HL-60 (cell line): ENCODE results near the gene TCF25.

Source experiments
- DNase-seq, 2 experiments: peaks; one replicate each; pipeline ENCODE4 v3.0.0-alpha.2; 2010 to 2020; ENCODE audit warnings: low read depth in 1 of 2, low spot score in 1 of 2
- H3K27ac ChIP-seq: fragments of 250-450 bp; sonication (Bioruptor Pico); replicated peaks from 2 replicates; pipeline ENCODE4 v1.5.1; 2020; ENCODE audit warnings: mild to moderate bottlenecking, moderate library complexity
- H3K27me3 ChIP-seq: fragments of 250-450 bp; sonication (Bioruptor Pico); 2 replicates; pipeline ENCODE4 v1.5.1; 2021; ENCODE audit warnings: mild to moderate bottlenecking, moderate library complexity; ENCODE audit not compliant: insufficient read depth, poor library complexity, severe bottlenecking
- H3K4me3 ChIP-seq: replicated peaks from 2 replicates; pipeline ENCODE4 v1.5.1; 2011; ENCODE audit warnings: mild to moderate bottlenecking, control low read depth, low read length; ENCODE audit not compliant: insufficient read depth
- GABPA ChIP-seq: IDR thresholded peaks from 2 replicates; pipeline ENCODE4 v1.6.1; 2012; ENCODE audit warnings: low read depth
- POLR2AphosphoS5 ChIP-seq: IDR thresholded peaks from 2 replicates; pipeline ENCODE4 v1.6.1; 2012; ENCODE audit warnings: low read depth
- SPI1 ChIP-seq: IDR thresholded peaks from 2 replicates; pipeline ENCODE4 v1.6.1; 2012; ENCODE audit warnings: low read depth, mild to moderate bottlenecking, borderline replicate concordance
- TF ChIP-seq, protein P1 (sequence below): IDR thresholded peaks from 2 replicates; pipeline ENCODE4 v1.6.1; 2012; ENCODE audit warnings: low read depth; ENCODE audit not compliant: insufficient replicate concordance
- TF ChIP-seq, protein P2 (sequence below): IDR thresholded peaks from one replicate; pipeline ENCODE4 v1.5.1; 2011; ENCODE audit warnings: low read length, control low read depth, inconsistent platforms; ENCODE audit not compliant: insufficient read depth

The TCF25 gene

DNA sequence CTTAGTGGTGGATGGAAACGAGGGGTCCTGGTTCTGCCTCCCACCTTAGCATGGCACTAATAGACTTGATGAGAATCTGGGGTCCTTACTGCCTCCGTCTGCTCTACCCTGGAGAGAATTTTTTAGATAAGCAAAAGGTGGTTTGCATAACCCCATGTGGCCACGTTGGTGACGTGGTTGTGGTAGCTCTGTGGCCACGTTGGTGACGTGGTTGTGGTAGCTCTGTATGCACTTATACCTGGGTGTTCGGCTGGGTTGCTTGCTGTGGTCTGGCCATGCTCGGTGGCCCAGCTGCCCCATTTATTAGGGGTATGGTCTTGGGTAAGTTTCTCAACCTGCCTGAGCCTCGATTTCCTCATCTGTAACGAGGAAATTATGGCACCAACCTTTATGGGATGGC is 32.1 kb upstream of the TCF25 start:
- no peak overlapping the region for H3K4me3 ChIP-seq
- no peak overlapping the region for H3K27ac ChIP-seq
- no peaks in the 10 kb centered on the region for H3K27me3 ChIP-seq
- DNase-seq = no peak
- TF ChIP-seq, protein P1, sequence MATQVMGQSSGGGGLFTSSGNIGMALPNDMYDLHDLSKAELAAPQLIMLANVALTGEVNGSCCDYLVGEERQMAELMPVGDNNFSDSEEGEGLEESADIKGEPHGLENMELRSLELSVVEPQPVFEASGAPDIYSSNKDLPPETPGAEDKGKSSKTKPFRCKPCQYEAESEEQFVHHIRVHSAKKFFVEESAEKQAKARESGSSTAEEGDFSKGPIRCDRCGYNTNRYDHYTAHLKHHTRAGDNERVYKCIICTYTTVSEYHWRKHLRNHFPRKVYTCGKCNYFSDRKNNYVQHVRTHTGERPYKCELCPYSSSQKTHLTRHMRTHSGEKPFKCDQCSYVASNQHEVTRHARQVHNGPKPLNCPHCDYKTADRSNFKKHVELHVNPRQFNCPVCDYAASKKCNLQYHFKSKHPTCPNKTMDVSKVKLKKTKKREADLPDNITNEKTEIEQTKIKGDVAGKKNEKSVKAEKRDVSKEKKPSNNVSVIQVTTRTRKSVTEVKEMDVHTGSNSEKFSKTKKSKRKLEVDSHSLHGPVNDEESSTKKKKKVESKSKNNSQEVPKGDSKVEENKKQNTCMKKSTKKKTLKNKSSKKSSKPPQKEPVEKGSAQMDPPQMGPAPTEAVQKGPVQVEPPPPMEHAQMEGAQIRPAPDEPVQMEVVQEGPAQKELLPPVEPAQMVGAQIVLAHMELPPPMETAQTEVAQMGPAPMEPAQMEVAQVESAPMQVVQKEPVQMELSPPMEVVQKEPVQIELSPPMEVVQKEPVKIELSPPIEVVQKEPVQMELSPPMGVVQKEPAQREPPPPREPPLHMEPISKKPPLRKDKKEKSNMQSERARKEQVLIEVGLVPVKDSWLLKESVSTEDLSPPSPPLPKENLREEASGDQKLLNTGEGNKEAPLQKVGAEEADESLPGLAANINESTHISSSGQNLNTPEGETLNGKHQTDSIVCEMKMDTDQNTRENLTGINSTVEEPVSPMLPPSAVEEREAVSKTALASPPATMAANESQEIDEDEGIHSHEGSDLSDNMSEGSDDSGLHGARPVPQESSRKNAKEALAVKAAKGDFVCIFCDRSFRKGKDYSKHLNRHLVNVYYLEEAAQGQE = no peak
- TF ChIP-seq, protein P2, sequence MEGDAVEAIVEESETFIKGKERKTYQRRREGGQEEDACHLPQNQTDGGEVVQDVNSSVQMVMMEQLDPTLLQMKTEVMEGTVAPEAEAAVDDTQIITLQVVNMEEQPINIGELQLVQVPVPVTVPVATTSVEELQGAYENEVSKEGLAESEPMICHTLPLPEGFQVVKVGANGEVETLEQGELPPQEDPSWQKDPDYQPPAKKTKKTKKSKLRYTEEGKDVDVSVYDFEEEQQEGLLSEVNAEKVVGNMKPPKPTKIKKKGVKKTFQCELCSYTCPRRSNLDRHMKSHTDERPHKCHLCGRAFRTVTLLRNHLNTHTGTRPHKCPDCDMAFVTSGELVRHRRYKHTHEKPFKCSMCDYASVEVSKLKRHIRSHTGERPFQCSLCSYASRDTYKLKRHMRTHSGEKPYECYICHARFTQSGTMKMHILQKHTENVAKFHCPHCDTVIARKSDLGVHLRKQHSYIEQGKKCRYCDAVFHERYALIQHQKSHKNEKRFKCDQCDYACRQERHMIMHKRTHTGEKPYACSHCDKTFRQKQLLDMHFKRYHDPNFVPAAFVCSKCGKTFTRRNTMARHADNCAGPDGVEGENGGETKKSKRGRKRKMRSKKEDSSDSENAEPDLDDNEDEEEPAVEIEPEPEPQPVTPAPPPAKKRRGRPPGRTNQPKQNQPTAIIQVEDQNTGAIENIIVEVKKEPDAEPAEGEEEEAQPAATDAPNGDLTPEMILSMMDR = no peak
- TF ChIP-seq POLR2AphosphoS5 = no peak
- no peak for TF ChIP-seq GABPA
- no peak for TF ChIP-seq SPI1

DNA sequence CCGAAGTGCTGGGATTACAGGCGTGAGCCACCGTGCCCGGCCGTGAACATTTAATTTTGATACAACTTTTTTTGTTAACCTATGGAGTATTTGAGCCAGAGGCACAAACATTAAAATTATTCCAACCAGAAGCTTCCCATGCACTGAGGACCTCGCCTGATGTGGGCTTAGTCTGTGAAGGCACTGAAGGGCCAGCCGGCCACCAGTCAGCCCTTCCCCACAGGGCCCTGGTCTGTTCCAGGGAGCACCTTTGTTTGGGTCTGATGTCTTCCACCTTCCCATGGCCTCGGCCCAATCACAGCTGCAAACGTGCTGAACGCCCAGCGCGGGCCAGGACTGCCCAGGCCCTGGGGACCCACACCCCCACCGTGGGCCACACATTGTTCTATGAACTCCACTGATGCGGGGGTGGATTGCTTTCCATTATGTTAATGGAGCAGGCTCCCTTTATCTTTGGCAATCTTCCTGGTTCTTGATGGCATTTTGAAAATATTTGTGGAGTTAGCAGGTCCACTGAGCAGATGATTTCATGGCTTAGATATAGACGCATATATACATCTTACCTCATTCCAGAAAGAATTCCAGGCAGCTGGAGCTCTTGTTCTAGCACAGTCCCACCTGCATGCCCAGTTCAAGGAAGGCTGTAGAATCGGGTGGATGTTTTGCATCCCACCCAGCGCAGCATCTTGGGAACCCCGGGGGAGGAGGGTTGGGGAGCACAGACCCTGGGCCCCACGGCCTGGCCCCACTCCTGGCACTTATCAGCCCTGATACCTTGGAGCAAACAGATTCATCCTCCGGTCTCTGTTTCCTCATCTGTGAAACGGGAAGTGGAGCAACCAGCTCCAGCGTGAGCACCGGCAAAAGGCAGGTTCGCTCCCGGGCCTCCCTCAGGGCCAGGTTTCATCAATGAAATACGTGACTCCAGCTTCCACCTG is 30.7 kb upstream of the TCF25 start:
- peak in 1 of 2 experiments; percentile 13 for DNase-seq
- no peak overlapping the region for H3K27ac ChIP-seq
- TF ChIP-seq SPI1 = peak; percentile 64
- TF ChIP-seq, protein P1 = no peak
- no peak overlapping the region for H3K4me3 ChIP-seq
- H3K27me3 ChIP-seq = no peaks in the 10 kb centered on the region

DNA sequence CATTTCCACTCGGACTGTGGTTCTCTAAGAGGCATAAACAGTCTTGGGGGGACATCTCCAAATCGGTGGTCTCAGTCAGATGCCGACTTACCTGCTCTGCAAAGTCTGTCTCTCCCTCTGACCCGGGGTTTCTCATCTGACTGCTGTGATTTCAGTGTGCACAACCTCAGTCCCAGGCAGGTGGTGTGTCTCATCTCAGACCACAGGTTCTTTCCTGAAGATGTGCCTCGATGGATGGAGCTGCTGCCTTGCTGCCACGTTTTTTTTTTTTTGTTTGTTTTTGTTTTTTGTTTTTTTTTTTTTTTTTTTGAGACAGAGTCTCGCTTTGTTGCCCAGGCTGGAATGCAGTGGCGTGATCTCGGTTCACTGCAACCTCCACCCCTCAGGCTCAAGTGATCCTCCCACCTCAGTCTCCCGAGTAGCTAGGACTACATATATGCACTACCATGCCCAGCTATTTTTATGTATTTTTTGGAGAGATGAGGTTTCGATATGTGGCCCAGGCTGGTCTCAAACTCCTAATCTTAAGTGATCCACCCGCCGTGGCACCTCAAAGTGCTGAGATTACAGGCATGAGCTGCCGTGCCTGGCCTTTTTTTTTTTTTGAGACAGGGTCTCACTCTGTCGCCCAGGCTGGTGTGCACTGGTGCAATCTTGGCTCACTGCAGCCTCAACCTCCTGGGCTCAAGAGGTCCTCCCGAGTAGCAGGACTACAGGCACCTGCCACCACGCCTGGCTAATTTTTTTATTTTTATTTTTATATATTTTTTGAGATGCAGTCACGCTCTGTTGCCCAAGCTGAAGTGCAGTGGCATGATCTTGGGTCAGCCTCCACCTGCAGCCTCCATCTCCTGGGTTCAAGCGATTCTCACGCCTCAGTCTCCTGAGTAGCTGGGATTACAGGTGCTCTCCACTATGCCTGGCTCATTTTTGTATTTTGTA is 29.7 kb upstream of the TCF25 start:
- TF ChIP-seq SPI1 = no peak
- TF ChIP-seq POLR2AphosphoS5 = no peak
- TF ChIP-seq, protein P2 = no peak
- TF ChIP-seq GABPA = no peak
- TF ChIP-seq, protein P1 = no peak
- Histone ChIP-seq H3K4me3 (no peak overlapping the region), H3K27me3 (no peaks in the 10 kb centered on the region), H3K27ac (no peak overlapping the region)
- no peak for DNase-seq
